HepG2 (cell line): ENCODE data around the gene RBM12. TPM values are rescaled to one million over a fixed set of nuclear protein-coding genes. Genes with fewer than 3 reads are reported as not detected.

Source experiments
- AKAP8 ChIP-seq: sonication (generic); formaldehyde crosslinking; IDR thresholded peaks from 2 replicates; pipeline ENCODE4 v1.5.1; 2020; ENCODE audit warnings: mild to moderate bottlenecking, missing genetic modification reagents
- ATF5 ChIP-seq: sonication (generic); formaldehyde crosslinking; IDR thresholded peaks from 2 replicates; pipeline ENCODE4 v1.4.0; 2020; ENCODE audit warnings: mild to moderate bottlenecking, low read depth, missing genetic modification reagents
- CHD4 ChIP-seq: fragments of 200-600 bp; sonication (generic); IDR thresholded peaks from 2 replicates; pipeline ENCODE4 v1.7.0; 2017; ENCODE audit warnings: mild to moderate bottlenecking, low read length, borderline replicate concordance
- DZIP1 ChIP-seq: sonication (generic); formaldehyde crosslinking; IDR thresholded peaks from 2 replicates; pipeline ENCODE4 v1.5.0; 2020; ENCODE audit warnings: mild to moderate bottlenecking, missing genetic modification reagents
- FOSL2 ChIP-seq: sonication (generic); formaldehyde crosslinking; IDR thresholded peaks from 2 replicates; pipeline ENCODE4 v1.4.0; 2020; ENCODE audit warnings: missing genetic modification reagents
- GTF3A ChIP-seq: sonication (generic); formaldehyde crosslinking; conservative IDR thresholded peaks from 2 replicates; pipeline ENCODE4 v1.4.0; 2020; ENCODE audit warnings: mild to moderate bottlenecking, missing genetic modification reagents
- HNF1A ChIP-seq, 2 experiments: sonication (generic) in 1 of 2; formaldehyde crosslinking in 1 of 2; IDR thresholded peaks; 2 replicates each; pipeline versions ENCODE4 v1.4.0 to v1.6.1; 2016 to 2020; ENCODE audit warnings: borderline replicate concordance in 1 of 2, low read depth in 1 of 2, mild to moderate bottlenecking in 1 of 2, missing genetic modification reagents in 1 of 2
- PRDM15 ChIP-seq: sonication (generic); formaldehyde crosslinking; IDR thresholded peaks from 2 replicates; pipeline ENCODE4 v1.4.0; 2020; ENCODE audit warnings: missing genetic modification reagents
- RBM39 ChIP-seq: fragments of 200-400 bp; formaldehyde crosslinking; IDR thresholded peaks from one replicate; pipeline ENCODE4 v1.6.1; 2018; ENCODE audit warnings: antibody characterized with exemption, mild to moderate bottlenecking, low read depth, low read length; ENCODE audit not compliant: poor library complexity, severe bottlenecking
- SETDB1 ChIP-seq: sonication (generic); formaldehyde crosslinking; IDR thresholded peaks from 2 replicates; pipeline ENCODE4 v1.5.1; 2020; ENCODE audit warnings: missing genetic modification reagents, mild to moderate bottlenecking, borderline replicate concordance
- ZMYM4 ChIP-seq: sonication (generic); formaldehyde crosslinking; IDR thresholded peaks from 2 replicates; pipeline ENCODE4 v1.8.1; 2023; ENCODE audit warnings: mild to moderate bottlenecking, missing genetic modification reagents
- ZNF234 ChIP-seq: sonication (generic); formaldehyde crosslinking; conservative IDR thresholded peaks from 2 replicates; pipeline ENCODE4 v1.5.1; 2020; ENCODE audit warnings: mild to moderate bottlenecking, missing genetic modification reagents
- ZNF282 ChIP-seq: fragments of 450-650 bp; IDR thresholded peaks from 2 replicates; pipeline ENCODE4 v1.6.1; 2018; ENCODE audit not compliant: partially characterized antibody
- ZNF44 ChIP-seq: sonication (generic); formaldehyde crosslinking; IDR thresholded peaks from 2 replicates; pipeline ENCODE4 v1.5.1; 2020; ENCODE audit warnings: mild to moderate bottlenecking, missing genetic modification reagents
- ZNF589 ChIP-seq: sonication (generic); formaldehyde crosslinking; conservative IDR thresholded peaks from 2 replicates; pipeline ENCODE4 v1.8.0; 2022; ENCODE audit warnings: mild to moderate bottlenecking, moderate library complexity, missing genetic modification reagents
- ZNF777 ChIP-seq: sonication (generic); formaldehyde crosslinking; IDR thresholded peaks from 2 replicates; pipeline ENCODE4 v1.4.0; 2020; ENCODE audit warnings: missing genetic modification reagents
- polyA plus RNA-seq, 8 experiments: library from polyadenylated mRNA; depleted of rRNA in 3 of 8; stranded (reverse) in 7 of 8; unstranded in 1 of 8; fragments of >200 nt; fragmentation: Illumina TruSeq in 4 of 8; extraction: Trizol in 4 of 8; gene quantifications; 2 replicates each; pipeline versions ENCODE4 v1.2.1 to v1.2.3, GENCODE V29; 2011 to 2016; ENCODE audit warnings: low read depth in 4 of 8, missing spikeins in 1 of 8, mixed read lengths in 1 of 8; ENCODE audit not compliant: insufficient read depth in 1 of 8
- total RNA-seq, 5 experiments: library from RNA; depleted of rRNA; stranded (reverse); fragments of >200 nt; fragmentation: Illumina TruSeq; extraction: Trizol; gene quantifications; 2 replicates each; pipeline ENCODE4 v1.2.3, GENCODE V29; 2016; ENCODE audit warnings: low read depth in 1 of 5

Gene RBM12
- total and polyA plus RNA-seq, 2 of the 13 experiments (the other 11 are each of a cell fraction or from before 2014, with no cell fraction given) = 97.9 to 104 TPM

- peak; percentile 81 for TF ChIP-seq DZIP1 (CRISPR knock-in tag)
- peak; percentile 96 for TF ChIP-seq ZNF777 (CRISPR knock-in tag)
- peak; percentile 99 for TF ChIP-seq ATF5 (CRISPR knock-in tag)
- TF ChIP-seq CHD4 = no peak
- peak; percentile 66 for TF ChIP-seq FOSL2 (CRISPR knock-in tag)
- TF ChIP-seq RBM39 = peak; percentile 98
- peak; percentile 98 for TF ChIP-seq ZNF44 (CRISPR knock-in tag)
- TF ChIP-seq SETDB1 (CRISPR knock-in tag) = no peak
- no peak for TF ChIP-seq ZNF282
- peak; percentile 96; the same call in 1 of the 2 replicates for TF ChIP-seq AKAP8 (CRISPR knock-in tag)
- peak; percentile 99 for TF ChIP-seq ZNF589 (CRISPR knock-in tag)
- TF ChIP-seq GTF3A (CRISPR knock-in tag) = peak; percentile 64; the same call in 1 of the 2 replicates
- peak; percentile 96 for TF ChIP-seq ZMYM4 (CRISPR knock-in tag)
- peak; percentile 68; the same call in 1 of the 2 replicates for TF ChIP-seq ZNF234 (CRISPR knock-in tag)
- TF ChIP-seq HNF1A (IDR thresholded peaks at IDR 0.05; ENCODE audit: low read depth) = no peak
- peak; percentile 83; the same call in 1 of the 2 replicates for TF ChIP-seq HNF1A (CRISPR knock-in tag; IDR thresholded peaks at IDR 0.05; ENCODE audit: borderline replicate concordance)
- TF ChIP-seq PRDM15 = peak; percentile 73
These were observed 34.6 kb upstream of the RBM12 start, which contains the start of the genes NFS1 and ROMO1 (continued) for GRCh38 chr20:35699127-35699956.
